GDM1 (cell line): ENCODE results near the gene IGF1R.

Experiments
- DNase-seq: peaks from one replicate; lab custom pipeline; 2025; lab: John Stamatoyannopoulos, UW

The IGF1R gene

GRCh38 chr15:98888820-98889479, 240.6 kb downstream of the IGF1R start:
- no peak for DNase-seq

GRCh38 chr15:98889930-98890695, 241.8 kb downstream of the IGF1R start:
- DNase-seq: no peak

- no peak for DNase-seq
Observed at GRCh38 chr15:98891301-98891700, 243.0 kb downstream of the IGF1R start.

- DNase-seq: no peak
Observed at GRCh38 chr15:98893401-98893800, 245.1 kb downstream of the IGF1R start.

- no peak for DNase-seq
Observed at GRCh38 chr15:98894312-98894711, 246.0 kb downstream of the IGF1R start.

DNA sequence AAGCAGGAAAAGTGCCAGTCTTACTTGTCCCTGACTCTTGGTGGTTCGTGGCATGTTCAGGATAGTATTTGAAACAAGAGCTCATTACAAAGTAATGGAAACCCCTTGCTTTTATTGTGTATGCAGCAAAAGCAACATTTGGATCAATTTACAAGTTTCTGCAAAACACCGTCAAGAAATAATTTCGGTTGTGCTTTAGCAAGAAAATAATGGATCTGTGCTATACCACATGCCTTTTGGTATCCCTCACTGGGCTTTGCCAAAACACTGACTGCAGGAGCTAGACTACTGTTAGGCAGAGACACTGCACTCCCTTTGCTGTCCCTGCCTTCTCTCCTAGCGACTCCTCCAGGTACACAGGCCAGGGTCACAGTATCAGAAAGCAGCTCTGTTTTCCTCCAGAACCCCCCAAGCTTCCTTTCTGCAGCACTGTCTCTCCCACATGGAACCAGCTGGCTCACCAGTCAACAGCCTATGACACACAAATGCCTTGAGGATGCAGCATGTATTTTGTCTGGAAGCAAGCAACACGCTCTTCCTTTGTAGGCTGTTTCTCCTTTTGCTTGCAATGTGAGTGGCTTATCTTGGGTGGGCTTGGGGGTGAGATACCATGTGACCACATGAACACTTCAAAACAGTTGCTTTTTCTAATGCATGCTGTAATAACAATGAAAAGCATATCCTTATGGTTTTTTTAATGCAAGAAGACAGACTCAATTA, 247.8 kb downstream of the IGF1R start:
- DNase-seq: no peak

DNA sequence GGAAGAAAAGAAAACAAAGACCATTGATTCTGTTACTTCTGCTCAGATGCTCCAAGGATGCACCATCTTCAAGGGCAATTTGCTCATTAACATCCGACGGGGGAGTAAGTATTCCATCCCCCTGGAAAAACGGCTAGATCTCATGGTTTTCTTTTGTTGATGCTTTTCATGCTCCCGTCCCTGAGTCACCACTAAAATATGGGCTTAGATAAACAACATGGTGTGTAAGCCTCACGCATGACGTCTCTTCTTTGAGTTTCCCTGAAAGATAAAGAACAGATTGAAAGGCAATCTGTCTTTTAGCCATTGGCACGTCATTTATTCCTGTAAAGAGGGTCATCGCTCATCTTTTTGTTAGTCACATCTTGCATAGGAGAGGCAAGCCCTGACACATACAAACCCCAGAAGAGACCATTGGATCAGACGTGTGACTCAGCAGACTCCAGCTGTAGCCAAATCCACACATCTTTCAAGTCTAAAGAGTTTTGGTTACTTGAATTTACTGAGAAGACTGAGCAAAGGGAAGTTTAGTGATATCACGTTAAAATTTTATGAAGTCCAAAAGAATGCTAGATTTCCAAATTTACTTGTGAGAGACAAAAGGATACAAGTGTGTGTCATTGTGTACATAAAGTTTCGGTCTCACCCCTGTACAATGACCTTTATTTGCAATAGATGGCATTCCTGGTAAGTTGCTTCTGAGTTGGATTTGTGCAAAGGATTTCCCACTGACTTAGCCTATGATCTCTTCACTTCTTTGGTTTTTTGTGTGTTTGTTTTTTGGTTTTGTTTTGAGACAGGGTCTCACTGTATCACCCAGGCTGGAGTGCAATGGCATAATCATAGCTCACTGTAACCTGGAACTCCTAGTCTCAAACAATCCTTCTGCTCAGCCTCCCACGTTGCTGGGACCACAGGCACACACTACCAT, 248.7 kb downstream of the IGF1R start:
- no peak for DNase-seq

DNA sequence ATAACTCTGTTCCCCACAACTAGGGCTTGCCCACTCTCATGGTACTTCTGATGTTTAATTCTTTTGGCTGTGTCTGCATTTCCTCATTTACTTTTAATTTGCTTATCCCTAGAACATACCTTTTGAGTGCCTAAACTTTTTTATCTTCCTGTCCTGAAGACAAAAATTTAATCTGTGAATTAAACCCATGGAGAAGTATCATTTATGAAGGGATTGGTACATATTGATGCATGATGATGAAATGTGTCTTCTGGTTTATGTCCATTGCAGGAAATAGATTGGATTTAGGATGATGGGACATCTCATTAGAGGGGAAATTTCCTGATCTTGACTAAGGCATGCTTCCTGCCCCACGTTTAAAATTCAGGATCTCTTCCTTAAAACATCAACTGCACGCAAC, 249.8 kb downstream of the IGF1R start:
- no peak for DNase-seq

DNA sequence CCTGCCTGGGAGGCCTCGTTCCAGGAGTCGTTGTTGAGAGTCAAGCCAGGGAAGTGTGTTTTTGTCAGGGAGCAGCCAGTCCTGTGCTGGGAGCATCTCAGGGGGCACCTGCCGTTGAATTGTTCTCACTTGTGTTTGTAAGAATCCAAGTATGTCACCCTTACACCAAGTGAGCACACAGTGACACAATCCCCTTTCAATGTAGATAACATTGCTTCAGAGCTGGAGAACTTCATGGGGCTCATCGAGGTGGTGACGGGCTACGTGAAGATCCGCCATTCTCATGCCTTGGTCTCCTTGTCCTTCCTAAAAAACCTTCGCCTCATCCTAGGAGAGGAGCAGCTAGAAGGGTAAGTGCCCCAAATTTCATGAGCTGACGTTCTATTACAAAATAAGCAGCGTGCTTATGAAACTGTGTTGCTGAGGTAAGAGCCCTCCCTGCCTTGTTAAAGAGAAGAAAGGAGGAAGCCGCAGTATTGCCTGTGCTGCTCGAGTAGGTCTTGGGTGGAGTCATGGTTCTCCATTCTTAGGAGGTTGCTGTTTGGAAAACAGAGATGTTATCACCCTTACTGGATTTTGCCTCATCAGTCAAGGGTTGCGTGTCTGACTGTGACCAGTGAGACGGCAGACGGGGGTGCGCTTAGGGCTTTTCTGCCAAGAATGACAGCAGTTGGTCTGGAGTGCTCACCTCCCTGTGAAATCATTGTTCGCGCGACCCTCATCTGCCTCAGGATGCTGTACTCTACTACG, 251.1 kb downstream of the IGF1R start:
- DNase-seq: no peak

DNA sequence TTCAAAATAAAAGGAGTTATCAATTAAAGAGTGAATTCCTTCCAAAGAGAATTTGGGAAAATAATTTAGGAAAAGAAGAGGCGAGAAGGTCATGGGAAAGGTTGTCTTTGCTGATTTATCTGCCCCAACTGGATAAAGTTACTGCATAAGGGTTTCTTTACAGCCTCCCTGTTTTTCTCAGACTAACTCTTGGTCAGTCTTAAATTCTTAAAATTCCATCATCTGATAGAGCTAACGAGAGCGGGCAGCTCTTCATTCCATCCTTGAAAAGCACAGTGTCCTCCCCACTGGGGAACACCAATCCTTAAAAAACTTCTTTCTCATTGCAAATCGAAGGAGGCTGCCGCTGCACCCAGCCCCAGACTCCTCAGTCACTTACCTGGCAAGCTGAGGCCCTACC, 252.0 kb downstream of the IGF1R start:
- DNase-seq: no peak

GRCh38 chr15:98901434-98902072, 253.2 kb downstream of the IGF1R start:
- no peak for DNase-seq

DNA sequence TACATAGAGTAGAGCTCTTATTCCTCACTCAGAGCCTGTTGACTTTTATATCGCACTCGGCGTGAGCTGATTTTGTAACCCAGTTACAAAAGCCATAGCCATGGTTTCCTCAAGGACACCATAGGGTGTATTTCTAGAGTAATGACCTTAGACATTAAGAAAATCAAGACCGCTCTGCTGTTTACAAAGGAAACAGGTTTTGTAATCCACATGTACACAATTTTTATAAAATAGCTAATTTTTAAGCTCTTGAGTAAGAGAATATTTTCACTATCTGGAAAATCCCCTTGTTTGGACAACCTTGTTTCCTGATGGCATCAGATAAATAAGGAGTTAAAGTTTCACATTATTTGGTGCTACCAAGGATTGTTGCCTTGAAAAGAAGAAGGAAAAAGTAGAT, 254.6 kb downstream of the IGF1R start:
- no peak for DNase-seq

- no peak for DNase-seq
Observed at GRCh38 chr15:98903377-98904018, 255.2 kb downstream of the IGF1R start.

GRCh38 chr15:98904544-98904943, 256.2 kb downstream of the IGF1R start:
- peak; percentile 65 for DNase-seq

DNA sequence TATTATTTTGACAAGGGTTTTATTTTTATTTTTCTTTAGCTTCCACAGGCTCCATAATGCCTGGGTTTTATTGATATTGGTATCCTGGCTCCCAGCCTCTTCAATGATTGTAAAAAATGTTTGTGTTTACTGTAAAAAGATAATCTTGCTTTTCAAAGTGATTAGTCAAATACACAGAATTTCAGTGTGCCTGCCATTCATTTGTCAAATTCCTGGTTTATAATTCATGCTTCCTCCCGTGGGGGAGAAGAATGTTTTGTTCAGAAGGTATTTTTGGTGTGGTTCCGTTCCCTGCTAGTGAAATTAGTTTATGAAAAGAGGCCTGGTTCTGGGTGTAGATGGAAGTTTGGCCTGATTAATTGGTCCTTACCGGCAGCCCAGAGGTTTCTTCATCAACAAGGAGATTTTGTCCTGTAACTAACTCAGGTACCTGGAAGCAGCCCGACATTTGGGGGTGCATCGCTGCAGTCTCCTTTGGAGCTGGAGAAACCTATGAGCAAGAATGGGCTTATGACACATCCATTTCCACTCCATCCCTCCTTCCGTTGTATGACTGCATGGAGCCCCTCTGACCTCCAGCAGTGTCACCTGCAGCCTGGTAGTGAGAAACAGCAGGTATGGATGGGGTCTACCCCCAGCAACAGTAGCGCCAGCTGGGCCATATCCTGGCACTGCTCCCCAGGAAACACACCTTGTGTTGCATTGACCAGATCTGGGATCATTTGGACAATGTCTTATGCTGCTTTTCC, 257.8 kb downstream of the IGF1R start:
- DNase-seq: no peak

- DNase-seq: no peak
Observed at GRCh38 chr15:98906712-98907083, 258.4 kb downstream of the IGF1R start.

DNA sequence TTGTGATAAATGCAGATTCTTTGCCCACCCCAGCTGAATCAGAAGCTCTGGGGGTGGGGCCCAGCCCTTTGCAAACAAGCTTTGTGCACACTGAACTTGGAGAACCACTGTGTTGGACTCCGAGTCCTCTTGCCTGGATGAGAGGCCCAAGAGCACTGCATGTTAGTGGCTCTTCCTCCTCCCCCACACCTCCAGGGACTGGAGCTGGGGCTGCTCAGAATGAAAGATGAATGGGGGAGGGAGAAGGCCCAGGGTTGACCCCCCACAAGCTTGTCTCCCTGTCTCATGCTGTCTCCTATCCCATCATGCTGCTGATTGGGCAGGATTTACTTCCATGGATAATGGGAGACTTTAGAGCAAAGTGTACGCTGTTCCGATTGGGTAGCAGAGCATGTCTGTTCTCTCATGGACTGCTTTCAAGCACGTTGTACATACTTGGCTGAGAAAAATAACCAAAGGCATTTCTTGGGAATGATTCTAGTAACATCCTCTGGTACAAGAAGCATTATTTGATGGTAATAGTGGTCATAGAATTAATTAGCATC, 259.7 kb downstream of the IGF1R start:
- DNase-seq: no peak

GRCh38 chr15:98909968-98910885, 261.9 kb downstream of the IGF1R start:
- DNase-seq: no peak
